Loucy (cell line): ENCODE results near the gene ABLIM2.

ENCODE experiments used
- CTCF ChIP-seq: fragments of 200-600 bp; sonication (generic); conservative IDR thresholded peaks from 2 replicates; pipeline ENCODE4 v1.5.1; 2014; ENCODE audit warnings: mild to moderate bottlenecking, antibody characterized with exemption, low read length
- EZH2phosphoT487 ChIP-seq: fragments of 200-600 bp; IDR thresholded peaks from 2 replicates; pipeline ENCODE4 v1.6.1; 2018; ENCODE audit warnings: antibody characterized with exemption, mild to moderate bottlenecking, moderate library complexity, borderline replicate concordance

GRCh38 chr4:8078610-8079015 lies 80.0 kb downstream of the ABLIM2 start:
- TF ChIP-seq CTCF (no peak), EZH2phosphoT487 (no peak)
